HCT116 (cell line): ENCODE data around the gene SEC24D. TPM values are rescaled to one million over a fixed set of nuclear protein-coding genes. Genes with fewer than 3 reads are reported as not detected.

Source experiments
- ATAC-seq: fragments of 200-7000 bp; cut with Tn5 transposase; 2 replicates; pipeline ENCODE4 v1.9.1; 2020; ENCODE audit warnings: mild to moderate bottlenecking, moderate library complexity
- BruUV-seq: library from RNA; stranded (reverse); fragments of 400-500 nt; replicated peaks from 2 replicates; lab custom pipeline; 2021; lab: Mats Ljungman, UMichigan
- CTCF ChIA-PET: fragments of 300-600 bp; sonication (Branson Sonifier 250); formaldehyde crosslinking; loops from one replicate; lab custom pipeline; 2021; ENCODE audit warnings: antibody characterized with exemption; lab: Charles Lee
- POLR2A ChIA-PET: fragments of 300-600, 350-600 bp; sonication (Branson Sonifier 250); formaldehyde crosslinking; loops from one replicate; lab custom pipeline; 2021; ENCODE audit warnings: antibody characterized with exemption; lab: Charles Lee
- RAD21 ChIA-PET, 2 experiments: fragments of 300-600 bp; sonication (Branson Sonifier 250); formaldehyde crosslinking; loops; one replicate each; lab custom pipeline; 2023; ENCODE audit warnings: low total read pairs in 2 of 2; ENCODE audit not compliant: uncharacterized antibody in 2 of 2, unreplicated experiment in 2 of 2, low non-redundant PET in 1 of 2; lab: Charles Lee
- DNase-seq: peaks from one replicate; pipeline ENCODE4 v3.0.0-alpha.2; 2010; ENCODE audit warnings: low read depth, low spot score
- H2AFZ ChIP-seq: fragments of 200-600 bp; shearing (Covaris generic), sonication (generic); 2 replicates; pipeline ENCODE4 v1.6.1; 2017; ENCODE audit warnings: low read depth, mixed run types, mixed read lengths, antibody characterized with exemption, low read length; ENCODE audit not compliant: poor library complexity, severe bottlenecking
- H3K27ac ChIP-seq: 2 replicates; pipeline ENCODE4 v1.5.1; 2012; ENCODE audit warnings: low read depth, low read length
- H3K27me3 ChIP-seq: fragments of 200-600 bp; sonication (generic); 2 replicates; pipeline ENCODE4 v1.6.1; 2016; ENCODE audit warnings: mixed run types, low read length, mixed read lengths; ENCODE audit not compliant: insufficient read depth
- H3K36me3 ChIP-seq, 2 experiments: fragments of 200-500 bp in 1 of 2; fragments of 200-600 bp in 1 of 2; sonication (Bioruptor generic) in 1 of 2; sonication (generic) in 1 of 2; 2 replicates each; pipeline versions ENCODE4 v1.5.1 to v1.6.1; 2014 to 2016; ENCODE audit warnings: low read length in 2 of 2, inconsistent platforms in 1 of 2, mixed read lengths in 1 of 2, mixed run types in 1 of 2; ENCODE audit not compliant: insufficient read depth in 2 of 2, control insufficient read depth in 1 of 2
- H3K4me1 ChIP-seq, 2 experiments: fragments of 200-600 bp in 1 of 2; sonication (generic) in 1 of 2; 2 replicates each; pipeline versions ENCODE4 v1.5.1 to v1.6.1; 2012 to 2017; ENCODE audit warnings: low read length in 2 of 2, inconsistent platforms in 1 of 2, mild to moderate bottlenecking in 1 of 2, mixed read lengths in 1 of 2, mixed run types in 1 of 2, moderate library complexity in 1 of 2; ENCODE audit not compliant: insufficient read depth in 2 of 2, control insufficient read depth in 1 of 2
- H3K4me2 ChIP-seq: fragments of 200-600 bp; sonication (generic); 2 replicates; pipeline ENCODE4 v1.6.1; 2017; ENCODE audit warnings: mixed run types, low read length, mixed read lengths
- H3K4me3 ChIP-seq, 2 experiments: fragments of 200-600 bp in 1 of 2; sonication (generic) in 1 of 2; replicated peaks in 1 of 2; 2 replicates each; pipeline ENCODE4 v1.5.1; 2011 to 2016; ENCODE audit warnings: low read length in 2 of 2, control low read depth in 1 of 2, low read depth in 1 of 2, mild to moderate bottlenecking in 1 of 2, mixed read lengths in 1 of 2, mixed run types in 1 of 2
- H3K79me2 ChIP-seq: fragments of 200-600 bp; sonication (generic); 2 replicates; pipeline ENCODE4 v1.6.1; 2017; ENCODE audit warnings: mild to moderate bottlenecking, mixed run types, low read length, moderate library complexity, mixed read lengths; ENCODE audit not compliant: insufficient read depth
- H3K9ac ChIP-seq: fragments of 200-600 bp; sonication (generic); 2 replicates; pipeline ENCODE4 v1.6.1; 2016; ENCODE audit warnings: low read length, mixed read lengths
- H3K9me2 ChIP-seq: fragments of 200-600 bp; sonication (generic), shearing (Covaris generic); 2 replicates; pipeline ENCODE4 v1.6.1; 2017; ENCODE audit warnings: mixed run types, mild to moderate bottlenecking, moderate library complexity; ENCODE audit not compliant: insufficient read depth
- H3K9me3 ChIP-seq, 2 experiments: fragments of 200-500 bp in 1 of 2; fragments of 200-600 bp in 1 of 2; sonication (Bioruptor generic) in 1 of 2; sonication (generic) in 1 of 2; 2 replicates each; pipeline ENCODE4 v1.6.1; 2014 to 2017; ENCODE audit warnings: low read length in 2 of 2, mixed read lengths in 2 of 2, inconsistent platforms in 1 of 2, low read depth in 1 of 2, mild to moderate bottlenecking in 1 of 2, mixed run types in 1 of 2, moderate library complexity in 1 of 2; ENCODE audit not compliant: control insufficient read depth in 1 of 2, insufficient read depth in 1 of 2
- H4K20me1 ChIP-seq: fragments of 200-600 bp; sonication (generic), shearing (Covaris generic); 2 replicates; pipeline ENCODE4 v1.6.1; 2017; ENCODE audit warnings: mixed run types, mild to moderate bottlenecking, moderate library complexity; ENCODE audit not compliant: insufficient read depth
- ATF3 ChIP-seq: IDR thresholded peaks from 2 replicates; pipeline ENCODE4 v1.6.1; 2012
- CBX3 ChIP-seq: IDR thresholded peaks from 2 replicates; pipeline ENCODE4 v1.6.1; 2012; ENCODE audit warnings: low read depth
- CEBPB ChIP-seq: IDR thresholded peaks from 2 replicates; pipeline ENCODE4 v1.6.1; 2012; ENCODE audit warnings: low read depth
- ELF1 ChIP-seq: IDR thresholded peaks from 2 replicates; pipeline ENCODE4 v1.6.1; 2012; ENCODE audit warnings: low read depth, borderline replicate concordance
- EZH2 ChIP-seq: fragments of 200-600 bp; sonication (generic); IDR thresholded peaks from 2 replicates; pipeline ENCODE4 v1.6.1; 2017; ENCODE audit warnings: antibody characterized with exemption, mixed run types
- EZH2phosphoT487 ChIP-seq: fragments of 200-600 bp; IDR thresholded peaks from 2 replicates; pipeline ENCODE4 v1.6.1; 2018; ENCODE audit warnings: antibody characterized with exemption, borderline replicate concordance
- FOSL1 ChIP-seq: IDR thresholded peaks from 2 replicates; pipeline ENCODE4 v1.6.1; 2012; ENCODE audit warnings: low read depth
- JUND ChIP-seq: IDR thresholded peaks from 2 replicates; pipeline ENCODE4 v1.6.1; 2012
- MAX ChIP-seq: IDR thresholded peaks from 2 replicates; pipeline ENCODE4 v1.6.1; 2012
- POLR2AphosphoS5 ChIP-seq: IDR thresholded peaks from 2 replicates; pipeline ENCODE4 v1.6.1; 2011; ENCODE audit warnings: mild to moderate bottlenecking, low read depth, low read length, moderate library complexity
- RAD21 ChIP-seq: IDR thresholded peaks from 2 replicates; pipeline ENCODE4 v1.6.1; 2012; ENCODE audit warnings: low read depth, mild to moderate bottlenecking
- SRF ChIP-seq: IDR thresholded peaks from 2 replicates; pipeline ENCODE4 v1.6.1; 2012; ENCODE audit warnings: low read depth
- ZFX ChIP-seq: fragments of 450-650 bp; IDR thresholded peaks from 2 replicates; pipeline ENCODE4 v1.6.1; 2017
- ZNF274 ChIP-seq: fragments of 200-500 bp; sonication (Bioruptor generic); IDR thresholded peaks from 2 replicates; pipeline ENCODE4 v1.6.1; 2014; ENCODE audit warnings: mild to moderate bottlenecking, low read depth, low read length, inconsistent platforms
- intact Hi-C: fragments of 100-400 bp; cut with micrococcal nuclease; formaldehyde crosslinking; loops from 2 replicates; pipeline ENCODE4 v1.10.0; 2022
- total RNA-seq: library from RNA; stranded (reverse); gene quantifications from one replicate; pipeline ENCODE4 v1.2.1, GENCODE V29; 2021; ENCODE audit not compliant: unreplicated experiment
- TF ChIP-seq, protein P1 (sequence below), 3 experiments: fragments of 200-600 bp in 1 of 3; sonication (generic) in 1 of 3; IDR thresholded peaks in 2 of 3; conservative IDR thresholded peaks in 1 of 3; 2 replicates each; pipeline ENCODE4 v1.5.1; 2012 to 2017; ENCODE audit warnings: low read depth in 2 of 3, low read length in 2 of 3, antibody characterized with exemption in 1 of 3, borderline replicate concordance in 1 of 3, control low read depth in 1 of 3, mild to moderate bottlenecking in 1 of 3, mixed read lengths in 1 of 3, mixed run types in 1 of 3, moderate library complexity in 1 of 3; ENCODE audit not compliant: insufficient read depth in 1 of 3
- TF ChIP-seq, protein P2 (sequence below): IDR thresholded peaks from 2 replicates; pipeline ENCODE4 v1.6.1; 2012; ENCODE audit warnings: low read depth

SEC24D gene
- total RNA-seq, 1 experiment from 2014 or later, result 28.5 TPM

GRCh38 chr4:118739022-118739713 is 96.8 kb downstream of the SEC24D start:
- Histone ChIP-seq H3K9ac (no peak overlapping the region), H3K36me3 (peaks cover 9 to 13% of the 10 kb centered on the region in 2 experiments; a peak in 2 of 4 replicates), H3K9me3 (no peaks in the 10 kb centered on the region), H3K27me3 (no peaks in the 10 kb centered on the region), H3K9me2 (no peaks in the 10 kb centered on the region), H3K4me2 (no peak overlapping the region), H3K79me2 (no peaks in the 10 kb centered on the region), H3K4me3 (no peak overlapping the region), H3K4me1 (no peaks in the 10 kb centered on the region), H3K27ac (no peak overlapping the region), H2AFZ (no peak overlapping the region), H4K20me1 (no peaks in the 10 kb centered on the region)
- no peak for TF ChIP-seq RAD21
- TF ChIP-seq POLR2AphosphoS5, result no peak
- no peak for TF ChIP-seq ELF1
- TF ChIP-seq FOSL1, result no peak
- TF ChIP-seq ZFX, result no peak
- no peak for TF ChIP-seq ZNF274
- TF ChIP-seq EZH2, result no peak
- TF ChIP-seq SRF, result no peak
- no peak for TF ChIP-seq CBX3
- RAD21 ChIA-PET, result no interaction called here
- CTCF ChIA-PET, result no interaction called here
- POLR2A ChIA-PET, result no interaction called here
- ATAC-seq (no peak), DNase-seq (no peak)
- BruUV-seq, result no TSS peak
- intact Hi-C loops, result no loop called here

- H3K36me3 ChIP-seq, result peaks cover 9 to 10% of the 10 kb centered on the region in 2 experiments; a peak in 2 of 4 replicates
- intact Hi-C loops, result no loop called here
- POLR2A ChIA-PET, result no interaction called here
- no peak overlapping the region for H3K4me3 ChIP-seq
- no TSS peak for BruUV-seq
- no peaks in the 10 kb centered on the region for H4K20me1 ChIP-seq
- no peaks in the 10 kb centered on the region for H3K9me2 ChIP-seq
- no peak overlapping the region for H2AFZ ChIP-seq
- H3K4me2 ChIP-seq, result no peak overlapping the region
- no peak for ATAC-seq
- no peaks in the 10 kb centered on the region for H3K79me2 ChIP-seq
- no peaks in the 10 kb centered on the region for H3K27me3 ChIP-seq
- RAD21 ChIA-PET, result no interaction called here
- no peak for DNase-seq
- no peaks in the 10 kb centered on the region for H3K9me3 ChIP-seq
- H3K4me1 ChIP-seq, result no peaks in the 10 kb centered on the region
- CTCF ChIA-PET, result no interaction called here
- no peak overlapping the region for H3K9ac ChIP-seq
- H3K27ac ChIP-seq, result no peak overlapping the region
- no peak for TF ChIP-seq FOSL1
- no peak for TF ChIP-seq JUND
- TF ChIP-seq SRF, result no peak
- TF ChIP-seq, protein P1, sequence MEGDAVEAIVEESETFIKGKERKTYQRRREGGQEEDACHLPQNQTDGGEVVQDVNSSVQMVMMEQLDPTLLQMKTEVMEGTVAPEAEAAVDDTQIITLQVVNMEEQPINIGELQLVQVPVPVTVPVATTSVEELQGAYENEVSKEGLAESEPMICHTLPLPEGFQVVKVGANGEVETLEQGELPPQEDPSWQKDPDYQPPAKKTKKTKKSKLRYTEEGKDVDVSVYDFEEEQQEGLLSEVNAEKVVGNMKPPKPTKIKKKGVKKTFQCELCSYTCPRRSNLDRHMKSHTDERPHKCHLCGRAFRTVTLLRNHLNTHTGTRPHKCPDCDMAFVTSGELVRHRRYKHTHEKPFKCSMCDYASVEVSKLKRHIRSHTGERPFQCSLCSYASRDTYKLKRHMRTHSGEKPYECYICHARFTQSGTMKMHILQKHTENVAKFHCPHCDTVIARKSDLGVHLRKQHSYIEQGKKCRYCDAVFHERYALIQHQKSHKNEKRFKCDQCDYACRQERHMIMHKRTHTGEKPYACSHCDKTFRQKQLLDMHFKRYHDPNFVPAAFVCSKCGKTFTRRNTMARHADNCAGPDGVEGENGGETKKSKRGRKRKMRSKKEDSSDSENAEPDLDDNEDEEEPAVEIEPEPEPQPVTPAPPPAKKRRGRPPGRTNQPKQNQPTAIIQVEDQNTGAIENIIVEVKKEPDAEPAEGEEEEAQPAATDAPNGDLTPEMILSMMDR (IDR thresholded peaks at IDR 0.05 in 2 of 3, conservative IDR thresholded peaks at IDR 0.05 in 1 of 3; ENCODE audit: borderline replicate concordance in 1 of 3, insufficient read depth in 1 of 3, low read depth in 2 of 3, low read length in 2 of 3), result no peak
- no peak for TF ChIP-seq CEBPB
- no peak for TF ChIP-seq ELF1
- no peak for TF ChIP-seq MAX
- TF ChIP-seq EZH2phosphoT487, result no peak
- TF ChIP-seq, protein P2, sequence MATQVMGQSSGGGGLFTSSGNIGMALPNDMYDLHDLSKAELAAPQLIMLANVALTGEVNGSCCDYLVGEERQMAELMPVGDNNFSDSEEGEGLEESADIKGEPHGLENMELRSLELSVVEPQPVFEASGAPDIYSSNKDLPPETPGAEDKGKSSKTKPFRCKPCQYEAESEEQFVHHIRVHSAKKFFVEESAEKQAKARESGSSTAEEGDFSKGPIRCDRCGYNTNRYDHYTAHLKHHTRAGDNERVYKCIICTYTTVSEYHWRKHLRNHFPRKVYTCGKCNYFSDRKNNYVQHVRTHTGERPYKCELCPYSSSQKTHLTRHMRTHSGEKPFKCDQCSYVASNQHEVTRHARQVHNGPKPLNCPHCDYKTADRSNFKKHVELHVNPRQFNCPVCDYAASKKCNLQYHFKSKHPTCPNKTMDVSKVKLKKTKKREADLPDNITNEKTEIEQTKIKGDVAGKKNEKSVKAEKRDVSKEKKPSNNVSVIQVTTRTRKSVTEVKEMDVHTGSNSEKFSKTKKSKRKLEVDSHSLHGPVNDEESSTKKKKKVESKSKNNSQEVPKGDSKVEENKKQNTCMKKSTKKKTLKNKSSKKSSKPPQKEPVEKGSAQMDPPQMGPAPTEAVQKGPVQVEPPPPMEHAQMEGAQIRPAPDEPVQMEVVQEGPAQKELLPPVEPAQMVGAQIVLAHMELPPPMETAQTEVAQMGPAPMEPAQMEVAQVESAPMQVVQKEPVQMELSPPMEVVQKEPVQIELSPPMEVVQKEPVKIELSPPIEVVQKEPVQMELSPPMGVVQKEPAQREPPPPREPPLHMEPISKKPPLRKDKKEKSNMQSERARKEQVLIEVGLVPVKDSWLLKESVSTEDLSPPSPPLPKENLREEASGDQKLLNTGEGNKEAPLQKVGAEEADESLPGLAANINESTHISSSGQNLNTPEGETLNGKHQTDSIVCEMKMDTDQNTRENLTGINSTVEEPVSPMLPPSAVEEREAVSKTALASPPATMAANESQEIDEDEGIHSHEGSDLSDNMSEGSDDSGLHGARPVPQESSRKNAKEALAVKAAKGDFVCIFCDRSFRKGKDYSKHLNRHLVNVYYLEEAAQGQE, result no peak
- no peak for TF ChIP-seq ATF3
- no peak for TF ChIP-seq POLR2AphosphoS5
Observed at GRCh38 chr4:118738090-118738489, 97.8 kb downstream of the SEC24D start.
